Superior temporal gyrus (tissue), 1 donor: ENCODE data around the gene ZNF441.
"Not testable (repeated sequence)": the region's sequence is repeated elsewhere in the genome, so short reads cannot be mapped to it uniquely, and the experiment has no call there.

Experiments
- DNase-seq: peaks from one replicate; pipeline ENCODE4 v3.0.0-alpha.2; 2016; ENCODE audit errors: extremely low spot score

ZNF441 gene

DNA sequence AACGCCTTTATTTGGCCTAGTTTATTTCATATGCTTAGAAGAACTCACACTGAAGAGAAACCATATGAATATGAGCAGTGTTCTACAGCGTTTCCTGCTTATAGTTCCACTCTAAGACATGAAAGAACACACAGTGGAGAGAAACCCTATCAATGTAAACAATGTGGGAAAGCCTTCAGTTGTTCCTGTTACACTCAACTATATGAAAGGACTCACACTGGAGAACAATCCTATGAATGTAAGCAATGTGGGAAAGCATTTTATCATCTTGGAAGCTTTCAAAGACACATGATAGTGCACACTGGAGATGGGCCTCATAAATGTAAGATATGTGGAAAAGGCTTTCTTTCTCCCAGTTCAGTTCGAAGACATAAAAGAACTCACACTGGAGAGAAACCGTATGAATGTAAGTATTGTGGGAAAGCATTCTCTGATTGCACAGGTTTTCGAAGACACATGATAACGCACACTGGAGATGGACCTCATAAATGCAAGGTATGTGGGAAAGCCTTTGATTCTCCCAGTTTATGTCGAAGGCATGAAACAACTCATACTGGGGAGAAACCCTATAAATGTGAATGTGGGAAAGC lies 13.7 kb downstream of the ZNF441 start:
- no peak for DNase-seq

DNA sequence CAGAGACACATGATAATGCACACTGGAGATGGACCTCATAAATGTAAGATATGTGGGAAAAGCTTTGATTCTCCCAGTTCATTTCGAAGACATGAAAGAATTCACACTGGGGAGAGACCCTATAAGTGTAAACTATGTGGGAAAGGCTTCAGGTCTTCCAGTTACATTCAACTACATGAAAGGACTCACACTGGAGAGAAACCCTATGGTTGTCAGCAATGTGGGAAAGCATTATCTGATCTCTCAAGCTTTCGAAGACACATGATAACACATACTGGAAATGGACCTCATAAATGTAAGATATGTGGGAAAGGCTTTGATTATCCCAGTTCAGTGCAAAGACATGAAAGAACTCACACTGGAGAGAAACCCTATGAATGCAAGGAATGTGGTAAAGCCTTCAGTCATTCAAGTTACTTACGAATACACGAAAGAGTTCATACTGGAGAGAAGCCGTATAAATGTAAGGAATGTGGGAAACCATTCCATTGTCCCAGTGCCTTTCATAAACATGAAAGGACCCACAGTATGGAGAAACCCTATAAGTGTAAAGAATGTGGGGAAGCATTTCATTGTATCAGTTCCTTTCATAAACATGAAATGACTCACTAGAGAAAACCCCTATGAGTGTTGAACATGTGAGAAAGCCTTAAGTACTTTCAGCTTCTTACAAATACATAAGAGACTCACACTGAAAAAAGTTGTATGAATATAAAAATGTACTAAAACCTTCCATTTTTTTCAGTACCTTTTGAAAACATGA lies 14.7 kb downstream of the ZNF441 start:
- DNase-seq, result no peak

DNA sequence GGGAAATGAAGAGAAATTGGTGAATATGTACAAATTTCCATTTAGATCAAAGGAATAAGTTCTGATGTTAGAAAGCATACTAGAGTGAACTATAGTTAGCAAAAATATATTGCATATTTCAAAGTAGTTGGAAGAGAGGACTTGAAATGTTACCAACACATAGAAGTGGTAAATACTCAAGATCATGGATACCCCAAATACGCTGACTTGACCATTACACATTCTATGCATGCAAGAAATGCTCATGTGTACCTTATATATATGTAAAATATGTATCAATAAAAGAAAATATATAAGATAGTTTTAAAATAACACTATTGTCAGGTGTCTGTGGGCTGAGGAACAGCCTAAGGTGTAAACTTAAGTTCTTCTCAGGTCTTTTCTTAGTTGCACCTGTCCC lies 17.0 kb downstream of the ZNF441 start:
- no peak for DNase-seq

DNA sequence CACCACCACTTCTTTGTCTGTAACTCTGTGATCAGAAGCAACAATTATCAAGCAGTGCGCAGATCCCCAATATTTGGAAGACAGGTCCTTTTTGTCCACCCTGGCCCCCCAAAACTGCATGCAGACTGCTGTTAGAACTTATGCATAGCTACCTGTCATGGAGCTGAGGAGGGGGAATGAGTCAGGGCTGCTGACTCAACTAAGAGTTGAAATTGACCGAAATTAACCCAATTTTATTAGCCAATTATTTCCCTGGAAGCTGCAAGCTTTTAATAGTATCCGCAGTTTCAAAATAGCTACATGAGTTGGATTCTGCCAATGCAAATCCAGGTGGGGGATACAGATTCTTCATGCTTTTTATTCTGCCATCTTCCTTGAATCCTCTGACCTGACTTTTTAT lies 17.6 kb downstream of the ZNF441 start:
- DNase-seq, result no peak

GRCh38 chr19:11787536-11787935 lies 20.7 kb downstream of the ZNF441 start:
- no peak for DNase-seq

GRCh38 chr19:11792942-11793341 lies 26.1 kb downstream of the ZNF441 start:
- no peak for DNase-seq

- peak; percentile 94 for DNase-seq
Observed at GRCh38 chr19:11797491-11797890, 30.7 kb downstream of the ZNF441 start.

DNA sequence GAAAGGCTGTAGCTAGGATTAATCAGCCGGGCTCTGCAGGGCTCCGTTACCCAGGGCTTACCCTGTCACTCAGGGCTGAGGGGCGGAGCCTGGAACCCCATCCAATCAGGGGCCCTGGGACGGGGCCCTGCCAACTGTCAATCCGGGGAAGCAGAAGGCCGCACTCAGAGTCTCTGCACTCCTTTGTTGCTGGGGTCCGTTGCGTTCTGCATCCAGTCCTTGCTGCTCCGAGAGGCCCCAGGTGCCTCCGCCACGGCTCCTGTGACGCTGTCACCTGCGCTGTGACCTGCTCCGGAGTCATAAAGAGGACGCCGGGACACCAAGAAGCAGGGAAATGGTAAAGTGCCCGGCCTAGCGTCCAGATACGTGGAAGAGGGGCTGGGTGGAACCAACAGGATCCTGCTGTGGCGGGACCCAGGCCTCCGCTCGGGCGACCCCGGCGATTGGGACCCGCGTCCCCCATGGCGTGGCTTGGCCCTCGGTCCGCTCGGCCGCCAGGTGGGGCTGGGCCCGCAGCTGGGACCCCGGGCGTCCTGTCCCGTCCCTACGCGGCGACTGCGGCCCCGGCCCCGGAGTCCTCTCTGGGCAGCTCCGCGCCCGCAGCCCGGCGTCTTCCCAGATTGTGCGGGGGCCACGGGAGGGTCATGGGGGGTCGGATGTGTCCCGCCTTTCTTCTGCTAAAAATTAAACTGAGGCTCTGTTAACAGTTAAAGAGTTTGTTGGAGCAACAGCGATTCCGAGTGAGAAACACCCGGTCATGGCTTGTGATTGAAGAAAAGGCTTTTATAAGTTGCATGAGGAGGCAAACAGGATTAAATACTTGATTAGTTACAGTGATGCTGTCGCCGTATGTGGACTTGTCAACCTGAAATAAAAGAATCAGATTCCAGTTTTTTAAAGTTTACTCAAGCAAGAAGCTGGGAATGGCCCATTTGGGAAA lies 31.9 kb downstream of the ZNF441 start, which contains the start of gene ZNF491:
Gene ZNF491 (plus strand): TSS at position 133 of the 940 bp plus-strand sequence. CDS start 7,431 bp downstream, outside the sequence.
- peak; percentile 95 for DNase-seq

GRCh38 chr19:11806354-11807098 lies 39.7 kb downstream of the ZNF441 start:
- DNase-seq, result no peak

GRCh38 chr19:11807099-11807380 lies 40.2 kb downstream of the ZNF441 start:
- DNase-seq, result no peak

- no peak for DNase-seq
Observed at GRCh38 chr19:11813703-11814028, 46.9 kb downstream of the ZNF441 start.

GRCh38 chr19:11814029-11814699 lies 47.4 kb downstream of the ZNF441 start, which contains the start of gene ZNF440:
ZNF440 (plus strand) TSS chr19:11814273; CDS start chr19:11814448, 175 bp downstream.
- peak; percentile 97 for DNase-seq

DNA sequence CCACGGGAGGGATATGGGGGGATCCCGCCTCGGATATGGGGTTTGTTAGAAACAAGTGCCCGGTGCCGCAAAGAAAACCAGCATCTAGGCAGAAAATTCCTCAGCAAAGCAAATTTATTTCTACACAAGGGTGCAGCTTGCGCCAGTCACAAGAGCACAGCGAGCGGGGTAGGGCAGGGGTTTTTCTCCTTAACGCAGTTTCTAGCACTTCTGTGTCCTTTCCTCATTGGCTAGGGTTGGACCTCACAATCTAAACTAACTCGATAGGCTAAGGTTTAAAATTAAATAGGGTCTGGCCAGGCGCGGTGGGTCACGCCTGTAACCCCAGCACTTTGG lies 47.9 kb downstream of the ZNF441 start:
- peak; percentile 16 for DNase-seq

DNA sequence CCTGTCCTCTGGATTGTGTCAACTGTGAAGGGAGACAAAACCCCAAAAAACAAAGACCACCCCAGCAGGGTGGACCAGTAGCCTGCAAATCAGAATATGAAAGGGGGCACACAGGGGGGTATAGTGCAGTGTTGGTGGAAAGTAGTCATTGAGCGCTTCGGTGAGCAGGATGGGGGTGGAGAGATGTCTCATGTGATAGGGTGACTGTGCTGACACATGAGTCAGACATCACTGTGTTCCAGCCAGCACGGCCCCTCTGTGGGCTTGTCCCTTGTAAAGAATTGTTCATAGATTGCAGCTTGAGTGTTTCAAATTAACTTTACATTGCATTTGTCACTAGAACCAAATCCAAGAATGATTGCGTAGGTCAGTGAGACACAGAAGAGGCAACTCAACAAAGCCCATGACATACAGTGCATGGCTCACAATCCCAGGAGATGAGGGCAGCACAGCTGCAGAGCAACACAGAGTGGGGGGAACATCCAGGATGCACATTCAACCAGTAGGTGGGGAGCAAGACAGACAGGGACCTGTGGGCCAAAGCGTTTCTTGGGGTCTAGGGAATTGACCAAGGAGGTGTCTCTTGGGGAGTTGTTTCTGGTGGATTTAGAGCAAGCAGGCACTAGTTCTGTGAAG lies 54.8 kb downstream of the ZNF441 start:
- DNase-seq, result peak; percentile 8

GRCh38 chr19:11828957-11829876 lies 62.4 kb downstream of the ZNF441 start:
- not testable (repeated sequence) for DNase-seq

GRCh38 chr19:11832253-11832912 lies 65.6 kb downstream of the ZNF441 start:
- no peak for DNase-seq

DNA sequence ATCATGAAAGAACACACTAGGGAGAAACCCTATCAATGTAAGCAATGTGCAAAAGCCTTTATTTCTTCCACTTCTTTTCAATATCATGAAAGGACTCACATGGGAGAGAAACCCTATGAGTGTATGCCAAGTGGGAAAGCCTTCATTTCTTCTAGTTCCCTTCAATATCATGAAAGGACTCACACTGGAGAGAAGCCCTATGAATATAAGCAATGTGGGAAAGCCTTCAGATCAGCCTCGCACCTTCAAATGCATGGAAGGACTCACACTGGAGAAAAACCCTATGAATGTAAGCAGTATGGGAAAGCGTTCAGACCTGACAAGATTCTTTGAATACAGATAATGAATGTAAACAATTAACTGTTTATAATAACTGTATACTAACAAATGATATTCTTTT lies 66.7 kb downstream of the ZNF441 start:
- DNase-seq, result no peak
